SW 1271 (cell line): ENCODE results near the gene SKAP1.
"Not testable (repeated sequence)": the region's sequence is repeated elsewhere in the genome, so short reads cannot be mapped to it uniquely, and the experiment has no call there.

ENCODE experiments used
- DNase-seq, 2 experiments: peaks; one replicate each; lab custom pipeline; 2025; lab: John Stamatoyannopoulos, UW

Gene SKAP1

DNA sequence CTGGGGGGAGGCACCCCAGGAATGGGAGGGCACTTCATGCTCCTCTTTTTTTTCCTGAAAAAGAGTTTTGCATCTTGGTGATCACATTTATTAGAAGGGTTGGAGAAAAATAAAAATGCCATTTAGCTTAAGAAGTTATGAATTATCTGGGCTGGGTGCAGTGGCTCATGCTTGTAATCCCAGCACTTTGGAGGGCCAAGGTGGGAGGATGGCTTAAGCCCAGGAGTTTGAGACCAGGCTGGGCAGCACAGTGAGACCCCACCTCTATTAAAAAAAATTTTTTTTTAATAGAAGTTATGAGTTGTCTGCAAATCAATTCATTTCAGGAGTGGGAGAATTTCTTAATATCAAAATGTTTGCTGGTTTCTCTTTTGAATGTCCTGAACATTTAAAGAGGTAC, 219.0 kb downstream of the SKAP1 start:
- no peak for DNase-seq

DNA sequence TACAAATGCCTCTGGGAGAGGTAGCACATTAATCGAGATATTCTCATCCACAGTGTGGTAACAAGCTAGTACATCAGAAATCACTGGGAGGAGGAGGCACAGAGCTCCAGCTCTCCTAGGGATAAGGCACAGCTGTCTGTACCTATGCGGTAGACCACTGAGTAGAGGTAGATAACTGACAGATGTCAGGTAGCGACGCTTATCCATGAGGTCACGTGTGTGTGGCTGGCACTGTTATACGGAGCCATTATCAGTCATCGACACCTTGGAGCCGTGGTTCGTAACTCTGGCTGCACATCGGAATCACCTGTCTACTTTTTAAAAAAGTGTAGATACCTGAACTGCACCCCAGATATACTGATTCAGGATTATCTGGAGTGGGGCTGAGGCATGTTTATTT, 220.0 kb downstream of the SKAP1 start:
- no peak for DNase-seq

DNA sequence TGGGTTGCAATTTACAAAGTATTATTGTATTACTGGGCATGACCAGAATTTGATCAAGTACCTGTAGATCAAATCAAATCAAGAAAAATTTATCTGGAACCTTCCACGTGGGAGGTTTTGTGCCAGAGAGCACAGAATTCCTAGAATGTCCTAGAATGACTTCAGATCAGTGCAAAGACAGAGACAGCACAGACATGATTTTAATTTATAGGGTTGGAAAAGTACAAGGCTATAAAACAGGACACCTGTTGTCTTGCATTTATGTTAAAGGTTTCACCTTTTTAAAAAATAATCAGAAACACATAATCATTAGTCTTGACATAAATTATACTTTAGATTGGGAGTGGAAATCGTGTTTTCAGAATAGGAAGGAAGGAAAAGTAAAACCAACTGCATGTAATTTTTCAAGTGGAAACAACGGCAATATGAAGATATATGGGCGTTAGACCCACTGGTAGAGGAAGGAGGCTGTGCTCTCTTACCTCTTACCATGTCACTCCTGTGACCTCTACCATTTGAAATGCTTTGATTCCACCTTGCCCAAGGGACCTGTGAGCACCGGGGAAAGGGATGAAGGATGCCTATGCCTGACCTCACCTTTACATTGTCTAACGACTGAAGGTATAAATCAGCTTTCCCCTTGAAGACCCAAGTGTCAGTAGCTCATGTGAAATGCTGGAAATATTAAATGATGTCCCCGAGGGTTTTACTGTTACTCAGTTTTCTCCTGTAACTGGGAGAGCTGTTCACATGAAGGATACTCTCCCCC, 222.1 kb downstream of the SKAP1 start:
- DNase-seq, result no peak

DNA sequence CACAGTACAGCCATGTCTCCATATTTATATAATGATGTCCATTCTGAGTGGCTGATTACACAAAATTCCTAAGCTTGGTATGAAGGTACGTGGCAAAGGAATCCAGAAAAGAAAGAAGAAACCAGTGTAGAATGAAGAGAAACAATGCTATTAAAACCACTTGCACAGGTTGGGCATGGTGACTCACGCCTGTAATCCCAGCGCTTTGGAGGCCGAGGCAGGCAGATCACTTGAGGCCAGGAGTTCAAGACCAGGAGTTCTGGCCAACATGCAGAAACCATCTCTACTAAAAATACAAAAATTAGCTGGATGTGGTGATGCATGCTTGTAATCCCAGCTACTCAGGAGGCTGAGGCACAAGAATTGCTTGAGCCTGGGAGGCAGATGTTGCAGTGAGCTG, 223.0 kb downstream of the SKAP1 start:
- not testable (repeated sequence) for DNase-seq

DNA sequence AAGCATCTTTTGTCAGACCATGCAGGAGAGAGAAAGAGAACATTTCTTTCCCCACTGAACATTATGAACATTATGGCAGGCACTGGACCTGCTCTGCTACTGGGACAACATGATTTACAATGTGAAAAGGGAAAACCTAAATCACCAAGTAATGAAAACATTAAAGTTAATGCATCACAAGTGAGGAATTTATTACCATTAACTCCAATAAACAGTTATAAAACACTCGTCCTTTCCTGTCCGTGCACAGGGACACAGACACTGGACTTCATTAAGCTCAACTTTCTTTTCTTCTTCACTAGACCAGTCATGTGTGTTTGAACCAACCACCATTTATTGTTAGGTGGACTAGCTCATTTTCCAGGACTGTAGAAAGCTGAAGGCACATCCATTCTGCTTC, 227.1 kb downstream of the SKAP1 start:
- no peak for DNase-seq

DNA sequence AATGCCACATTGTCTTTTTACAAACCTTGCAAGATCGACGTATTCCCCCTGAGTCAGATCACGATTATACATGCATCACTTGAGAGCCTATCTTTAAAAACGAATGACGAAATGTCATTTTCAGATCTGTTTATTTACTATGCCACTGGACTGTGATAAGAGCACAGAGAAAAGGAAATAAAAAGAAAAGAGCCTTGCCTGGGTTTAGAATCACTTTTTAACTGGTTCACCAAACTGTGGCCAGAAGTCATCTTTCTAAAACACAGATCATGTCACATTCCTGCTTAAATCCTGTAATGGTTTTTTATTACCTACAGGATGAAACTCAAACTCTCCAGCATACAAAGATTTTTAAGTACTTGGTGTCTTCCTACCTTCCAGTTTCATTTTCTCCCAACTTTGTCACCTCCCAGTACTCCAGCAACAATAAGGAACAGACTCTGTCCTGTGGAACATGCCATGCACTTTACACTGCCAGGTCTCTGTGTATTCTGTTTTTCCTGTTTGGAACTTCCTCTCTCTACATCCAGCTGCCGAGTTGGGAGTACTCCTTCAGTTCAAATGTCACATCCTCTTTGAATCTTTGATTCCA, 231.0 kb downstream of the SKAP1 start:
- no peak for DNase-seq

DNA sequence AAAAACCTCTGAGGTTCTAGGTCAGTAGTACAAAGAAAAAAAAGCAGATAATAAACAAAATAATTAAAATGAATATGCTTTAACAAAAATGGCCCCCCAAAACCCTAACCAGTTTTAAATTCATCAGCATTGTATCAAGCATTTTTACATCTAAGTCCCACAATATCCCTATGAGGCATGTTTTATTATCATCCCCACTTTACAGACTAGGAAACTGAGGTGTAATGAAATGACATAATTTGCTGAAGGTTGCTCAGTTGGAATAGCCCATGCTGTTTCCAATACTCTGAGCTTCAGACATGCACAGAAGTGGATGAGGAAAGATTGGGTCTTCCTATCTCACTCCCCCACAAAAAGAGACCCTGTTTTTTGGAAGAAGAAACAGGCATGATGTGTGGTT, 234.1 kb downstream of the SKAP1 start:
- no peak for DNase-seq

DNA sequence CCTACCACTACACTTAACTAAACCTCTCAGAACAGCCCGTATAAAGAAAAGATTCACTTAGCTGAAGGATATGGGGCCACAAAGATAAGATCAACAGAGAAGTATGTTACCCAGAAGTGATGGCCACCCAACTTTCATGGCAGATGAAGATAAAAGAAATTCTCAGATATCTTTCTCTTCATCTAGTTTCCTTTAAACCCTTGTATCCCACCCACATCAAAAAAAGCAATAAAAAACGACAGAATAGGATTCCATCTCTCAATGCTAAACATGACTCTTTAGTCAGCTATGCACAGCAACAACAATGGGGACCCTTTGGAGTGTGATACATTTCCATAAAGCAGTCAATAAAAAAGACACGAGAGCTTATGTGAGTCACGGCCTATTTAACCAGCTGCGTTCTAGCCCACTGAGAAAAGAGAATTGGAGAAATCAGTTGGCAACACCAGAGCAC, 235.9 kb downstream of the SKAP1 start:
- no peak for DNase-seq

DNA sequence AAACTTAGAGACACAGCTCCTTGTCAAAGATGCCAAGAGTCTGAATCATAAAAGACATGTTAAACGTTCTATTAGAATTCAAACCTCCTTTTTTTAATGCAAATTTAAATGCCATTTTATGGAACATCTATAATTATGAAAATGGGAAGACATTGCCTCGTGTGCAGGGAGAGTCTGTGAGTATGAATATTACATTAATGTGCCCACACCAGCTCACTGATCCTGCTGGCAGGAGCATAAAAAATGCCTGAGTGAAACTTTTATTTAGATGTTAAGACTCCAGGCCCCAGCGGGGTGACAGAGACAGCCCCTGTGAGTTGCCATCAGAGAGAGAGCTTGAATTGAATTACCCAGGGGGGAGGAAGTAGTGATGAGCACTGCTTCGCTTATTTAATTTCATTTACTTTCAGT, 237.7 kb downstream of the SKAP1 start:
- DNase-seq, result no peak

DNA sequence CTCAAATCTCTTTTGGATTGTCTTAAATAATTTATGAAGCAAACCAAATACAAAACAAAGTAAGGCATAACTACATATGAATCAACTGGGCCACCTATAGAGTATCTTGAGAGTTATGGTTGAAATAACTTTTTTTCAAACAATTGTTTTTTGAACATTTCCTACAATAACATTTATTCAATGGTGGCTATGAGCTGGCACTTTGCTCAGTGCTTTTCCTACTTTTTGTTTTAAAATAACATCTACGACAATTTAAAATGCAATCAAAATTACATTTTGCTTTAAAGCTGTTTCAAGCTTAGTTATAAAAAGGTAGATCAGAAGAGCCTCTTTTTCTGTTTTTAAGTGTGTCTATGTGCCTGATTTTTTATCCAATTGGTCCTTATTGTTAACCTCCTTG, 238.7 kb downstream of the SKAP1 start:
- DNase-seq, result no peak

DNA sequence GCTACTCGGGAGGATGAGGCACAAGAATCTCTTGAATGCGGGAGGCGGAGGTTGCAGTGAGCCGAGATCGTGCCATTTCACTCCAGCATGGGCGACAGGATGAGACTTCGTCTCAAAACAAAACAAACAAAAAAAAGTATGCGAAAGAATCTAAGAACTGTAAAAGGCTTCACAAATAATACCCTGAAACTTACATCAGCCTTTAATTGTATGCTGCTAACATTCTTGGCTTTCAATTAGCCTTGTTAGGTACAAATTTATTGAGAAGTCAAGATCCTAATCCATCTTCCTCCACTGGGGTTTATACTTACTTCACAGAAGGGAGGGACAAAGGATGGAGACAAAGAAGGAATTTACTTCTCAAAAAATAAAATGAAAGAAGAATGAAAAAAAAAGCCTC, 239.1 kb downstream of the SKAP1 start:
- DNase-seq, result no peak

DNA sequence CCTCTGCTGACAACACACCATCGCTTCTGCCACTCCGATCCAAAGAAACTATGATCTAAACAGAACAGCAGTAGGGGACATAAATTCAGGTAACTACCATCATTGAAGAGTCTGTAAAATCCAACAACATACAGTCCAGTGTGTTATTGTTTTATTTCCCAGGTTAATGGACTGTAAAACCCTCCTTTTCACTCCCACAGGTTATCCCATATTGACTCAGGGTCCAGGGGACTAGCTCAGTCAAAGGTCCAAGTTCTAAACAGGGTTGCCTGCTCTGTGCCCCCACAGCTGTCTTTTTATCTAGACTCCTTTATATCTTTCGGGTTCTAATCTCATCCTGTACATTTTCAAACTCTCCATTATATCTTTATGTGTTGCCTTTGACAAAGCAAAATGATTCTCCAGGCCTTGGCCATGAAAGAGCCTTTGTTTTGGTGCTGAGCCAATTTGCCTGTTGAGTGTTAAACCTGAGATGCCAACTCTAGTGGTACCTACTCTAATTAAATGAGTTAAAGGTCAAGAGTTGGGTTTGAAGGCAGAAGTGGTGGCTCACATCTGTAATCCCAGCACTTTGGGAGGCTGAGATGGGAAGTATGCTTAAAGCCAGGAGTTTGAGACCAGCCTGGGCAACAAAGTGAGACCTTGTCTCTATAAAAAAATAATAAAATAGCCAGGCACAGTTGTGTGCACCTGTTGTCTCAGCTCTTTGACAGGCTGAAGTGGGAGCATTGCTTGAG, 242.0 kb downstream of the SKAP1 start:
- no peak for DNase-seq

DNA sequence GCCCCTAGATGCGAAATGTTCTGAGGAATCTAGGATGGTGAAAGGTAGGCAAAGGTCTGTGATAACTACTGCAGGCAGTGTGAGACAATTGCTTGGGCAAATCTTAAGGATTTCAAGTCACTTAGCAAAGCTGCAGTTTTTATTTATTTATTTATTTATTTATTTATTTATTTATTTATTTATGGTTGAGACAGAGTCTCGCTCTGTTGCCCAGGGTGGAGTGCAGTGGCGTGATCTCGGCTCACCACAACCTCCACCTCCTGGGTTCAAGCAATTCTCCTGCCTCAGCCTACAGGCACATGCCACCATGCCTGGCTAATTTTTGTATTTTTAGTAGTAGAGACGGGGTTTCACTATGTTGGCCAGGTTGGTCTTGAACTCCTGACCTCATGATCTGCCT, 243.7 kb downstream of the SKAP1 start:
- DNase-seq, result not testable (repeated sequence)

DNA sequence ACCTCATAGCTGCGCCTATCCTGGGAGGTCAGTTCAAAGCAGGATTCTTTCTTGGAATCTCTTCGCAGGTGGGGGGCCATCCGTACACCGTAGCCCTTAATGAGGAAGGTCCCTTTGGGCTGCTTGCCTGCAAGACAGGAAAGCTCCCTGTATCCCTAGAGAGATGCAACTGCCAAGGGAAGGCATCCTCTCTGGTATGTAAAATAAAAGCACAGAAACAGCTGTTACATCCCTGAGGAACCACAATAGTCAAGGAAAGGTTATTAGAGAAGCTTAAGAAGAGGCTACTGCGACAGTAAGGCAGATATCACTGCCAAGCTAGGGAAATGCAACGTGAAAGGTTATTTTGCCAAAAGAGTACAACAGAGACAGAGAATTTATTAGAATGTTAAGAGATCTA, 245.3 kb downstream of the SKAP1 start:
- no peak for DNase-seq

DNA sequence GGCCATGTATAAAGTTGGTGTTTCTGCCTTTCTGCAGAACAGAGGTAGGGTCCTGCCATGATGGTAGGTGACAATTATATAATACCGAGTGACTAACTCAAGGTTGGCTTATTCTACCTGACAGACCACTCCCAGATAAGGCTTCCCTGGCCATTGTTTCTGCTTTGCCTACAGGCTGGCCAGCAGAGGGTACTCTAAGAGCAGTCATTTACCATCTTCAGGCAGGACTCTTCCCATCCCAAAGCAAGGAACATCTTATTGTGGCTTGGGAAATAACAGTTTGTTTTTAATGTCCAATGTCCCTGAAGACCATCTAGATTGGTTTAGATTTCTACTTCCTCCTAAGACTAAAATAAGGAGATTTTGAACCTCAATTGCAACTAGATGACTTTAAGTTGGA, 248.4 kb downstream of the SKAP1 start:
- DNase-seq, result peak in 1 of 2 experiments; percentile 7

DNA sequence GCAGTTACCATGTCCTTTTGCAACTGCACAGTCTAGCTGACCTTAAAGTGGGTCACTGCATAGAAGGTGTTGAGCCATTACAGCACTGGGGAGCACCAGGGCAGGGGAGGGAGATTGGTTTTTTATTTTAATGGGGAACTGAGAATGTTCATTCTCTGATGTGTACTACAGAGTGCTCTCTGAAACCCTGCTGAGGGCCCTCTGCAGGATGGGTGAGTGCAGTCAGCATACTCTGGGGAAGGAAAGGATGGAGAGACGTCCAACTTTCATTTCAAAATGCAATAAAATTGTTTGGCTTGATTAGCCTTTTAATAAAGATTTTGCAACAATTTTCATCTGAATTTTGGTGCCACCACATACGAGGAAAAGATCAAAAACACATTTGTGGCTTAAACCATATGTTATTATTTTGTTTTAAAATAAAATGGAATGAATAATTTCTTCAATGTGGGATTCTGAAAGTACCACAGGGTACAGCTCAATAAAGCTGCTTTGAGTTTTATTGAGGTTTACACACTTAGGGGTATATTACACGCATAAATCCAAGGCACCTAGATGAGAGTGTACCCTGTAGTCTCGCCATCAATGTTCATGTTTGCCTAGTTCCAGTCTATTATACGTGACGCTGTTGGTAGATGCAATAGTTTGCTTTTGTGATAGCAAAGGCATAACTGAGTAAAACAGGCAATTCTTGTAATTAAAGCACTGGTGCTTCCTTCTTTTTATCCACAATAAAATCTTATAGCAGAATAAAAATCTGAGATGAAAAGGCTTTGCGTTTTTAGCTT, 249.0 kb downstream of the SKAP1 start:
- no peak for DNase-seq

DNA sequence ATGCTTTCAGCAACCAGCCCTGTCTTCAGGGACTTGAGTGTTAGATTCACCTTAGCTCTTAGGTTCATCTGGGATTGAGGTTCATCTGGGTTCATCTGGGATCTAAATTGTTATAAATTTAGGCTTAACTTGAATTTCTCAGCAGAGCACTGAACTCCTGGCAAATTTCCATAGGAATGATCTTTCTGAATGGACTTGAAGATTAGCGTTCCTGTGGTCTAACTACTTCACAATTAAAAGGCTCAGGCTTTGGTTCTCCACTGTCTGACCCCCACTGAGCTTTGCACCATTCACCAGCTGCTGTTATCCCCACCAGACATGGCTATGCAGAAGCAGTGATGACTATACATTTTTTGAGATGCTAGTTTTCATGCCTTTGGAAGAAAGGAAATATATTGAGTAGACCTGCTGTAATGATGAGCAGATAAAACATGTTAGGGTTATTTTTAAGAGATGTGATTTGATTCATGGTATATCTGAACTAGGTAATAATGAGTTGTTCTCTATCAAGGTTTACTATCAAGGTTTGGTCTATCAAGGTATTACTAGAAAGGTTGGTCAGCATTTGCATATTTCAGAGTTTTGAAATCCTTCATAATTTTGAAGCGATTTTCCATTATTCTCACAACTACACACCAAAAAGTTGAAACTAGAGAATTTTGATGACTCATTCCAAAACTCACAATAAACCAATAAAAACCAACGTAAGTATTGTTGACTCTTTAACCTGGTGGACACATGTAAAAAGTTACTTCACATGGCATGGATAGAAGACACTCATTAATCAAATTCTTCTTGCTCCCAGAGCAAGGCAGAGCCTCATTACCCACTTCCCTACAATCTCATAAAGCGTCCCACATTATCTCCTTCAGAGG, 250.7 kb downstream of the SKAP1 start:
- DNase-seq, result no peak

DNA sequence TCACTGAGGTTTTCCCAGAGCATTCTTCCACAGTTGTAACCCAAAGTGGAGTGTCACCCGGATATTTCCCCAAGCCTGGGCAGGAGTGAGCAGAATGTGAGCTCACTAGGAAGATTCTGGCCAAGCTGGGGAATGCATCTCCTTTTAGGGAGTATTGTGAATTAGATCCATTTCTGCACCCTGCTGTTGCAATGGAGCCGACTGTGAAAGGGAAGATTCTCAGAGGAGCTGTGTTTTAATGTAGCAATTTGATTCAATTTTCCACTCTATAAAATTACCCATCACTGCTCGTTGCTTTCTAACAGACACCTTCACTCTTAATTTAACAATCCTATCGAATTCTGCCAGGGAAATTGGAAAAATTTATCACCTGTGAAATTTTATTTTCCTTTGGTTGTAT, 251.7 kb downstream of the SKAP1 start:
- no peak for DNase-seq

DNA sequence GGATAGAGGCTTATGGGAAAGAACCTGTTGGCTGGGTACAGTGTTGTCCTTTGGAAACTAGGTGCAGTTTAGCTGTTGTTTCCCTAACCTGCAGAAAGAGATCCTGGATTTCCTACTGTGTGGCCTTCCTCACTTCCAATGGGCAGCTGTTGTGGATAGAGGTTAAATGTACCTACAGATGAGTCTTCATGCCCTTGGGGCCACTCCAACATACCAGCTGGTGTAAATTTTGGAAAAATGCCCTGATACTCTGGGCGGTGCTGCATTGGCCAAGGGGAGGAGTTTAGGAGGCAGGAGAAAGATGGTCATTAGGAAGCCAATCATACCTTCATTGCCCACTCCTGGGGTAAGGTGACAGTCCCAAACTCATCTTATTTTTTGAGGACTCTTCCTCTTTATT, 252.2 kb downstream of the SKAP1 start:
- no peak for DNase-seq

DNA sequence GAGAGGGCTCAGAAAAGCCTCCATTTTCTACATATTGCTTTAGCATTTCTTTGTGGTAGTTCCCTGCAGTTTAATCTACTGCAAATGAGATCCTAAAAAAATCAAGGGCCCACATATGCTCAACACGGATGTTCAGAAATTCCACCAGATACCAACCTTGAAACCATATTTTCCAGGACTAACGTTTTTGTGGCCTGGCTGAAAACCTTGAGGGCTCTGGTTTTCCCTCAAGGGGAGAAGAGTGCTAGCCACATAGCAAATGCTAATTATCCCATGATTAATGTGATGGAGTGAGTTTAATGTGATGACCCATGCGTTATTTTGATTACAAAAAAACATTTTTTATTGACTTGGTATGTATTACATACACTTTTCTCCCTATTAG, 253.6 kb downstream of the SKAP1 start:
- no peak for DNase-seq

DNA sequence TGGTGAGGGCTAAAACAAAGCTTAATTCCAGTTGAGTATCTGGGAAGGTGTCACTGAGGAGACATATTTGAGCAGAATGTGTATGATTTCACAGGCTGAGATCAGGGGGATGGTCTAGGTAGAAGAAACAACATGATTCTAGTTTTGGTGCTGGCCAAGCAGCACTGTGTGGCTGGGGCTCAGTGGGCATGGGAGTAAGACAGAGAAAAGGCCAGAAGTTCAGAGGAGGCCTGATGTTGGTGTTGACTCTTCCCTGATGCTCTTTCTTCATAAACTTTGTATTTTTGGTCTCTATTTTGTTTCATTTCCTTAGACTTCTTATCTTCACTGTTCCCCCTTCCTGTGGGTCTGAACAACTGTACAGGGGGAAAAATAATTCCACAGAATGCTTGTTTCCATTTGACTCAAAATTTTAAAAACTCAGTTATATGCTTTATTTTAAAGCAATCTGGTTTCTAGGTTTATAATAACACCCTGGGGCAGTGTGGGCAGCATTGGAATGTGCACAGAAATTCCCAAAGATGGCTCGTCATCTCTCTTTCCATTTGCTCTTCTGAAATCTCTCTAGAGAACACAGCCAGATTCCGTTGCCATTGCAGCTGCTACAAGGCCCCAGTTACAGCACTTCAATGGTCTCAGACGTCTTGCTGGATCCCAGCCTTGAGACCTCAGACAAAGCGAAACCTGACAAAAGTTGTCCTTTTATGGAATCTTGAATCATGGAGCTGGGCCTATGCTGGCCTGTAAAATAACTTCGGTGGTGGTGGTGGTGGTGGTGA, 254.1 kb downstream of the SKAP1 start:
- no peak for DNase-seq
